ENCODE measurements around the gene MMP14. TPM values are rescaled to one million over a fixed set of nuclear protein-coding genes. Genes with fewer than 3 reads are reported as not detected.
"Not testable (repeated sequence)": the region's sequence is repeated elsewhere in the genome, so short reads cannot be mapped to it uniquely, and the experiment has no call there.

MMP14 gene
- total RNA-seq, 1 experiment from 2014 or later: 98.7 TPM

GRCh38 chr14:22843123-22843925 is 6.9 kb downstream of the MMP14 start:
- Histone ChIP-seq H3K9me3 (replicated peaks) (no peaks in the 10 kb centered on the region), H3K36me3 (peaks cover 47% of the 10 kb centered on the region), H3K27ac (no peak overlapping the region), H3K27me3 (no peaks in the 10 kb centered on the region), H3K4me3 (no peak overlapping the region), H3K4me1 (peaks cover 34% of the 10 kb centered on the region)
- DNase-seq: no peak

GRCh38 chr14:22844221-22845102 is 8.1 kb downstream of the MMP14 start:
- Histone ChIP-seq H3K9me3 (replicated peaks) (no peaks in the 10 kb centered on the region), H3K36me3 (peaks cover 47% of the 10 kb centered on the region), H3K4me1 (peaks cover 29% of the 10 kb centered on the region), H3K27me3 (no peaks in the 10 kb centered on the region), H3K27ac (no peak overlapping the region), H3K4me3 (no peak overlapping the region)
- no peak for DNase-seq

- Histone ChIP-seq H3K36me3 (peaks cover 45% of the 10 kb centered on the region), H3K27me3 (no peaks in the 10 kb centered on the region), H3K27ac (no peak overlapping the region), H3K9me3 (replicated peaks) (no peaks in the 10 kb centered on the region), H3K4me1 (peaks cover 35% of the 10 kb centered on the region), H3K4me3 (no peak overlapping the region)
- DNase-seq: no peak
Observed at GRCh38 chr14:22845103-22845394, 8.7 kb downstream of the MMP14 start.

GRCh38 chr14:22845821-22846625 is 9.6 kb downstream of the MMP14 start:
- no peaks in the 10 kb centered on the region for H3K27me3 ChIP-seq
- DNase-seq: no peak

GRCh38 chr14:22846811-22847307 is 10.5 kb downstream of the MMP14 start:
- peak overlapping the region; percentile 78 for H3K27ac ChIP-seq
- peak; percentile 54 to 65 for DNase-seq
- no peaks in the 10 kb centered on the region for H3K9me3 ChIP-seq (replicated peaks)
- peaks cover 39% of the 10 kb centered on the region for H3K36me3 ChIP-seq
- no peaks in the 10 kb centered on the region for H3K27me3 ChIP-seq
- H3K4me1 ChIP-seq: peaks cover 40% of the 10 kb centered on the region
- H3K4me3 ChIP-seq: no peak overlapping the region

More at GRCh38 chr14:22845821-22846625, 9.6 kb downstream of the MMP14 start:
- Histone ChIP-seq H3K9me3 (replicated peaks) (no peaks in the 10 kb centered on the region), H3K27ac (peak overlapping the region; percentile 78), H3K4me3 (no peak overlapping the region), H3K36me3 (peaks cover 44% of the 10 kb centered on the region), H3K4me1 (peaks cover 37% of the 10 kb centered on the region)

- H3K27ac ChIP-seq: peak overlapping the region; percentile 96
- H3K36me3 ChIP-seq: peaks cover 30% of the 10 kb centered on the region
- H3K4me3 ChIP-seq: peak overlapping the region; percentile 31
- H3K4me1 ChIP-seq: peaks cover 42% of the 10 kb centered on the region
- no peaks in the 10 kb centered on the region for H3K27me3 ChIP-seq
- no peaks in the 10 kb centered on the region for H3K9me3 ChIP-seq (replicated peaks)
- peak; percentile 87 to 88 for DNase-seq
Observed at GRCh38 chr14:22847661-22848341, 11.4 kb downstream of the MMP14 start.

GRCh38 chr14:22848351-22849164 is 12.2 kb downstream of the MMP14 start:
- DNase-seq: peak; percentile 90
- Histone ChIP-seq H3K9me3 (replicated peaks) (no peaks in the 10 kb centered on the region), H3K36me3 (peaks cover 22% of the 10 kb centered on the region), H3K27ac (peak overlapping the region; percentile 96), H3K4me1 (peaks cover 43% of the 10 kb centered on the region), H3K27me3 (no peaks in the 10 kb centered on the region), H3K4me3 (peak overlapping the region; percentile 31)

- H3K4me3 ChIP-seq: peak overlapping the region; percentile 10
- peaks cover 43% of the 10 kb centered on the region for H3K4me1 ChIP-seq
Observed at GRCh38 chr14:22849212-22849819, 12.9 kb downstream of the MMP14 start.

GRCh38 chr14:22850944-22851764 is 14.8 kb downstream of the MMP14 start:
- Histone ChIP-seq H3K4me1 (peaks cover 34% of the 10 kb centered on the region), H3K27me3 (no peaks in the 10 kb centered on the region), H3K27ac (no peak overlapping the region), H3K9me3 (replicated peaks) (no peaks in the 10 kb centered on the region), H3K36me3 (peaks cover 4% of the 10 kb centered on the region), H3K4me3 (no peak overlapping the region)
- no peak for DNase-seq

More at GRCh38 chr14:22849212-22849819, 12.9 kb downstream of the MMP14 start:
- H3K9me3 ChIP-seq (replicated peaks): no peaks in the 10 kb centered on the region
- no peaks in the 10 kb centered on the region for H3K27me3 ChIP-seq
- peaks cover 16% of the 10 kb centered on the region for H3K36me3 ChIP-seq
- DNase-seq: peak; percentile 72 to 77
- peak overlapping the region; percentile 96 for H3K27ac ChIP-seq

- H3K4me1 ChIP-seq: peaks cover 24% of the 10 kb centered on the region
- not testable (repeated sequence) for H3K36me3 ChIP-seq; DNase-seq; H3K27ac ChIP-seq; H3K9me3 ChIP-seq (replicated peaks); H3K27me3 ChIP-seq; H3K4me3 ChIP-seq
Observed at GRCh38 chr14:22852178-22852577, 15.8 kb downstream of the MMP14 start.

GRCh38 chr14:22852599-22852939 is 16.2 kb downstream of the MMP14 start:
- H3K4me1 ChIP-seq: peaks cover 24% of the 10 kb centered on the region
- H3K27me3 ChIP-seq: no peaks in the 10 kb centered on the region
- no peaks in the 10 kb centered on the region for H3K9me3 ChIP-seq (replicated peaks)
- no peak overlapping the region for H3K4me3 ChIP-seq
- H3K27ac ChIP-seq: no peak overlapping the region
- DNase-seq: no peak
- H3K36me3 ChIP-seq: no peaks in the 10 kb centered on the region

- Histone ChIP-seq H3K4me1 (peaks cover 18% of the 10 kb centered on the region), H3K4me3 (peak overlapping the region; percentile 49), H3K9me3 (replicated peaks) (no peaks in the 10 kb centered on the region), H3K27ac (peak overlapping the region; percentile 36), H3K27me3 (no peaks in the 10 kb centered on the region), H3K36me3 (no peaks in the 10 kb centered on the region)
- peak; percentile 88 to 93 for DNase-seq
Observed at GRCh38 chr14:22852940-22853767, 16.8 kb downstream of the MMP14 start.

All from SJCRH30 (cell line).